ENCODE measurements around the gene WDR93. TPM values are rescaled to one million over a fixed set of nuclear protein-coding genes. Genes with fewer than 3 reads are reported as not detected.

The WDR93 gene
- total and polyA plus RNA-seq, 2 donors (not counting 1 experiment from before 2014, with no cell fraction given), result 0.12 TPM; not detected in 1

DNA sequence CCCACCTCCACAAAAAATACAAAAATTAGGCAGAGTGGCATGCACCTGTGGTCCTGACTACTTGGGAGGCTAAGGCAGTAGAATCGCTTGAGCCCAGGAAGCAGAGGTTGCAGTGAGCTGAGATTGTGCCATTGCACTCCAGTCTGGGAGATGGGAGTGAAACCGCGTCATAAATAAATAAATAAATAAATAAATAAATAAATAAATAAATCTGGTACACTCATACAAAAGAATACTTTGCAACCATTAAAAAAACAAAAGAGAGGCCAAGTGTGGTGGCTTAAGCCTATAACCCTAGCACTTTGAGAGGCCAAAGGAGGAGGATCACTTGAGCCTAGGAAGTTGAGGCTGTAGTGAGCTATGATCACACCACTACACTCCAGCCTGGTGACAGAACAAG is 32.4 kb downstream of the WDR93 start:
- Histone ChIP-seq H3K27me3 (replicated peaks in 1 of 4; ENCODE audit: control extremely low read depth in 1 of 4, control insufficient read depth in 3 of 4, insufficient read depth in 4 of 4, low read length in 3 of 4) (peaks cover 0 to 5% (median 2%) of the 10 kb centered on the region in 4 experiments), H3K9ac (ENCODE audit: low read length) (no peak overlapping the region), H3K9me3 (ENCODE audit: control extremely low read depth in 1 of 3, control insufficient read depth in 2 of 3, insufficient read depth in 1 of 3, low read length in 2 of 3) (peaks cover 0 to 10% (median 6%) of the 10 kb centered on the region in 3 donors), H3K4me2 (replicated peaks; ENCODE audit: low read depth, low read length, poor library complexity, severe bottlenecking) (no peak overlapping the region), H3K79me2 (ENCODE audit: control insufficient read depth, insufficient read depth, low read length) (no peaks in the 10 kb centered on the region), H2AFZ (ENCODE audit: insufficient read depth, low read depth, low read length, poor library complexity, severe bottlenecking) (no peak overlapping the region), H3K36me3 (replicated peaks in 1 of 2; ENCODE audit: control extremely low read depth in 1 of 2, control insufficient read depth in 1 of 2, extremely low read depth in 1 of 2, insufficient read depth in 2 of 2, low read length in 1 of 2) (no peaks in the 10 kb centered on the region), H3K4me1 (ENCODE audit: control insufficient read depth in 2 of 2, insufficient read depth in 2 of 2, low read length in 2 of 2) (no peaks in the 10 kb centered on the region), H4K20me1 (ENCODE audit: control insufficient read depth, insufficient read depth, low read length, poor library complexity, severe bottlenecking) (no peaks in the 10 kb centered on the region), H3K27ac (ENCODE audit: low read length in 2 of 2) (no peak overlapping the region), H3K4me3 (ENCODE audit: control extremely low read depth in 1 of 5, extremely low read depth in 1 of 5, insufficient read depth in 1 of 5, low read depth in 2 of 5, low read length in 4 of 5) (no peak overlapping the region)
- ChIA-PET CTCF (interaction anchor here (1.3 kb wide), 1 partner anchor 17 kb away, joined by 4 read pairs; no protein-coding TSS in a partner anchor), POLR2A (no interaction called here)
- Mint-ChIP-seq H3K4me1 (no peaks in the 10 kb centered on the region), H3K27me3 (peaks cover 32% of the 10 kb centered on the region), H3K9me3 (ENCODE audit: insufficient read depth) (peaks cover 5% of the 10 kb centered on the region), H3K27ac (no peak overlapping the region), H3K4me3 (no peak overlapping the region)
- DNase-seq, result no peak
- ATAC-seq (ENCODE audit: low read depth), result no peak
- no CpG with 5 or more reads among the region's 3 CpGs for WGBS (ENCODE audit: insufficient coverage)
- TF ChIP-seq, protein P1, sequence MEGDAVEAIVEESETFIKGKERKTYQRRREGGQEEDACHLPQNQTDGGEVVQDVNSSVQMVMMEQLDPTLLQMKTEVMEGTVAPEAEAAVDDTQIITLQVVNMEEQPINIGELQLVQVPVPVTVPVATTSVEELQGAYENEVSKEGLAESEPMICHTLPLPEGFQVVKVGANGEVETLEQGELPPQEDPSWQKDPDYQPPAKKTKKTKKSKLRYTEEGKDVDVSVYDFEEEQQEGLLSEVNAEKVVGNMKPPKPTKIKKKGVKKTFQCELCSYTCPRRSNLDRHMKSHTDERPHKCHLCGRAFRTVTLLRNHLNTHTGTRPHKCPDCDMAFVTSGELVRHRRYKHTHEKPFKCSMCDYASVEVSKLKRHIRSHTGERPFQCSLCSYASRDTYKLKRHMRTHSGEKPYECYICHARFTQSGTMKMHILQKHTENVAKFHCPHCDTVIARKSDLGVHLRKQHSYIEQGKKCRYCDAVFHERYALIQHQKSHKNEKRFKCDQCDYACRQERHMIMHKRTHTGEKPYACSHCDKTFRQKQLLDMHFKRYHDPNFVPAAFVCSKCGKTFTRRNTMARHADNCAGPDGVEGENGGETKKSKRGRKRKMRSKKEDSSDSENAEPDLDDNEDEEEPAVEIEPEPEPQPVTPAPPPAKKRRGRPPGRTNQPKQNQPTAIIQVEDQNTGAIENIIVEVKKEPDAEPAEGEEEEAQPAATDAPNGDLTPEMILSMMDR (IDR thresholded peaks at IDR 0.05), result no peak
- no peak for TF ChIP-seq EZH2 (IDR thresholded peaks at IDR 0.05; ENCODE audit: borderline replicate concordance, insufficient read depth, low read depth, low read length, poor library complexity, severe bottlenecking)
- intact Hi-C loops (cut with micrococcal nuclease), result no loop called here

DNA sequence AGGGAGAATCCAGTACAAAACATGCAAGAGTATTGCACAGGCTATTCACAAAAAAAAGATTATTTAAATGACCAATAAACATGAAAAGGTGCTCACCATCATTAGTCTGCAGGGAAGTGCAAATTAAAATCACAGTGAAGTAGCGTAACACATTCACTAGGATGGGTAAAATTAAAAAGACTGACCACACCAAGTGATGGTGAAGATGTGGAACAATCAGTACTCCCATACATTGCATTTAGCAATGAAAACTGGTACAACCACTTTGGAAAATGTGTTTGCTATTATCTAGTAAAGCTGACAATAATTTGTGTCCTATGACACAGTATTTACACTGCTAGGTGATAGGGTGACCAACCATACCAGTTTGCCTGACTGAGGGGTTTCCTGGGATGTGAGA is 34.0 kb downstream of the WDR93 start:
- Histone ChIP-seq H4K20me1 (ENCODE audit: control insufficient read depth, insufficient read depth, low read length, poor library complexity, severe bottlenecking) (no peaks in the 10 kb centered on the region), H3K4me2 (replicated peaks; ENCODE audit: low read depth, low read length, poor library complexity, severe bottlenecking) (no peak overlapping the region), H3K27me3 (replicated peaks in 1 of 4; ENCODE audit: control extremely low read depth in 1 of 4, control insufficient read depth in 3 of 4, insufficient read depth in 4 of 4, low read length in 3 of 4) (peaks cover 0 to 5% (median 2%) of the 10 kb centered on the region in 4 experiments), H2AFZ (ENCODE audit: insufficient read depth, low read depth, low read length, poor library complexity, severe bottlenecking) (no peak overlapping the region), H3K36me3 (replicated peaks in 1 of 2; ENCODE audit: control extremely low read depth in 1 of 2, control insufficient read depth in 1 of 2, extremely low read depth in 1 of 2, insufficient read depth in 2 of 2, low read length in 1 of 2) (no peaks in the 10 kb centered on the region), H3K4me1 (ENCODE audit: control insufficient read depth in 2 of 2, insufficient read depth in 2 of 2, low read length in 2 of 2) (no peaks in the 10 kb centered on the region), H3K9ac (ENCODE audit: low read length) (no peak overlapping the region), H3K79me2 (ENCODE audit: control insufficient read depth, insufficient read depth, low read length) (no peaks in the 10 kb centered on the region), H3K27ac (ENCODE audit: low read length in 2 of 2) (no peak overlapping the region), H3K4me3 (ENCODE audit: control extremely low read depth in 1 of 5, extremely low read depth in 1 of 5, insufficient read depth in 1 of 5, low read depth in 2 of 5, low read length in 4 of 5) (no peak overlapping the region), H3K9me3 (ENCODE audit: control extremely low read depth in 1 of 3, control insufficient read depth in 2 of 3, insufficient read depth in 1 of 3, low read length in 2 of 3) (peaks cover 0 to 10% (median 6%) of the 10 kb centered on the region in 3 donors)
- TF ChIP-seq, protein P1 (IDR thresholded peaks at IDR 0.05), result no peak
- TF ChIP-seq EZH2 (IDR thresholded peaks at IDR 0.05; ENCODE audit: borderline replicate concordance, insufficient read depth, low read depth, low read length, poor library complexity, severe bottlenecking), result no peak
- no peak overlapping the region for H3K4me3 Mint-ChIP-seq
- H3K9me3 Mint-ChIP-seq (ENCODE audit: insufficient read depth), result peaks cover 5% of the 10 kb centered on the region
- no peak for DNase-seq
- intact Hi-C loops (cut with micrococcal nuclease), result no loop called here
- peaks cover 32% of the 10 kb centered on the region for H3K27me3 Mint-ChIP-seq
- no peak for ATAC-seq (ENCODE audit: low read depth)
- WGBS (ENCODE audit: insufficient coverage), result no CpG with 5 or more reads among the region's 1 CpG
- H3K4me1 Mint-ChIP-seq, result no peaks in the 10 kb centered on the region
- CTCF ChIA-PET, result interaction anchor here (1.3 kb wide), 1 partner anchor 16 kb away, joined by 4 read pairs; no protein-coding TSS in a partner anchor
- H3K27ac Mint-ChIP-seq, result no peak overlapping the region
- POLR2A ChIA-PET, result no interaction called here
